ENCODE measurements around the gene SFMBT2.

The SFMBT2 gene

GRCh38 chr10:7308826-7309225 is 102.0 kb downstream of the SFMBT2 start:
- no peak for TF ChIP-seq CTCF (IDR thresholded peaks at IDR 0.05; ENCODE audit: low read depth, low read length)
- no peak for DNase-seq (ENCODE audit: low read depth, low spot score)
- H3K4me3 ChIP-seq (ENCODE audit: low read depth, low read length): no peak overlapping the region
- in situ Hi-C loops (cut with HindIII; ENCODE audit: low sequenced_read_pairs): no loop called here

GRCh38 chr10:7306616-7307015 is 104.2 kb downstream of the SFMBT2 start:
- in situ Hi-C loops (cut with HindIII; ENCODE audit: low sequenced_read_pairs): no loop called here
- no peak overlapping the region for H3K4me3 ChIP-seq (ENCODE audit: low read depth, low read length)
- TF ChIP-seq CTCF (IDR thresholded peaks at IDR 0.05; ENCODE audit: low read depth, low read length): no peak
- DNase-seq (ENCODE audit: low read depth, low spot score): no peak

GRCh38 chr10:7306147-7306546 is 104.7 kb downstream of the SFMBT2 start:
- no peak for DNase-seq (ENCODE audit: low read depth, low spot score)
- H3K4me3 ChIP-seq (ENCODE audit: low read depth, low read length): no peak overlapping the region
- no peak for TF ChIP-seq CTCF (IDR thresholded peaks at IDR 0.05; ENCODE audit: low read depth, low read length)
- in situ Hi-C loops (cut with HindIII; ENCODE audit: low sequenced_read_pairs): no loop called here

- no peak overlapping the region for H3K4me3 ChIP-seq (ENCODE audit: low read depth, low read length)
- TF ChIP-seq CTCF (IDR thresholded peaks at IDR 0.05; ENCODE audit: low read depth, low read length): no peak
- in situ Hi-C loops (cut with HindIII; ENCODE audit: low sequenced_read_pairs): no loop called here
- no peak for DNase-seq (ENCODE audit: low read depth, low spot score)
Observed at GRCh38 chr10:7305053-7305452, 105.8 kb downstream of the SFMBT2 start.

GRCh38 chr10:7304110-7304509 is 106.7 kb downstream of the SFMBT2 start:
- no peak for DNase-seq (ENCODE audit: low read depth, low spot score)
- no peak overlapping the region for H3K4me3 ChIP-seq (ENCODE audit: low read depth, low read length)
- no peak for TF ChIP-seq CTCF (IDR thresholded peaks at IDR 0.05; ENCODE audit: low read depth, low read length)
- in situ Hi-C loops (cut with HindIII; ENCODE audit: low sequenced_read_pairs): no loop called here

GRCh38 chr10:7302930-7303557 is 107.8 kb downstream of the SFMBT2 start:
- H3K4me3 ChIP-seq (ENCODE audit: low read depth, low read length): no peak overlapping the region
- in situ Hi-C loops (cut with HindIII; ENCODE audit: low sequenced_read_pairs): no loop called here
- no peak for DNase-seq (ENCODE audit: low read depth, low spot score)
- no peak for TF ChIP-seq CTCF (IDR thresholded peaks at IDR 0.05; ENCODE audit: low read depth, low read length)
